ENCODE measurements around the gene INSM1. TPM values are rescaled to one million over a fixed set of nuclear protein-coding genes. Genes with fewer than 3 reads are reported as not detected.

The INSM1 gene
- total RNA-seq, 1 experiment from 2014 or later, result 0.07 TPM

DNA sequence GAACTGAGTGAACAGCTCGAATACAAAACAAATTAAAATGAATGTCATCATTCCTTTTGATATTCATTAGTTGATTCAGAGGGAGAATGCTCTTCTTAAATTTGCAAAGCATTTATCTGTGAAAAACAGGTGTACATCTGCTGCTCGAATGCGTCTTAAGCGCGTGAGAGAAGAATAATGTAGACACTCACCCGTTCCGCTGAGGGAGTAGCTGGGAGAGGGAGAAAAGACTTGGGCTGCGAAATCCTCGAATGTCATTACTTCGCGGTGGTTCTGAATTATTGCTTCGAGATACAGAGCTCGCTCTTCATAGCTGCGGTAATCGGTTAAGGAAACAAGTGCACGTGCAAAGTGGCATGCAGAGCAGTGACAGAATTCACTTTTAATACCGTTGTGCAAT, 43.9 kb downstream of the INSM1 start:
- Histone ChIP-seq H3K9me3 (ENCODE audit: control insufficient read depth in 1 of 2, insufficient read depth in 1 of 2, low read depth in 1 of 2, low read length in 2 of 2) (no peaks in the 10 kb centered on the region), H3K4me3 (replicated peaks in 1 of 2; ENCODE audit: low read depth in 1 of 2, low read length in 2 of 2) (no peak overlapping the region), H3K27ac (ENCODE audit: low read depth, low read length) (no peak overlapping the region), H3K79me2 (ENCODE audit: insufficient read depth, low read length) (no peaks in the 10 kb centered on the region), H3K36me3 (ENCODE audit: control insufficient read depth in 1 of 2, insufficient read depth in 2 of 2, low read length in 2 of 2) (no peaks in the 10 kb centered on the region), H4K20me1 (ENCODE audit: insufficient read depth) (no peaks in the 10 kb centered on the region), H3K4me1 (ENCODE audit: control insufficient read depth in 1 of 2, insufficient read depth in 2 of 2, low read length in 2 of 2) (no peaks in the 10 kb centered on the region), H3K27me3 (ENCODE audit: insufficient read depth, low read length) (no peaks in the 10 kb centered on the region), H3K9ac (ENCODE audit: low read length) (no peak overlapping the region), H2AFZ (ENCODE audit: low read depth, low read length, poor library complexity, severe bottlenecking) (no peak overlapping the region), H3K9me2 (ENCODE audit: insufficient read depth) (no peaks in the 10 kb centered on the region), H3K4me2 (ENCODE audit: low read length) (no peak overlapping the region)
- BruUV-seq (replicated peaks), result no TSS peak
- intact Hi-C loops (cut with micrococcal nuclease), result no loop called here
- ChIA-PET POLR2A (no interaction called here), CTCF (no interaction called here), RAD21 (ENCODE audit: low non-redundant PET in 1 of 2, low total read pairs in 2 of 2, uncharacterized antibody in 2 of 2, unreplicated experiment in 2 of 2) (no interaction called here)
- DNase-seq (ENCODE audit: low read depth, low spot score) (no peak), ATAC-seq (no peak)
- TF ChIP-seq, protein P1, sequence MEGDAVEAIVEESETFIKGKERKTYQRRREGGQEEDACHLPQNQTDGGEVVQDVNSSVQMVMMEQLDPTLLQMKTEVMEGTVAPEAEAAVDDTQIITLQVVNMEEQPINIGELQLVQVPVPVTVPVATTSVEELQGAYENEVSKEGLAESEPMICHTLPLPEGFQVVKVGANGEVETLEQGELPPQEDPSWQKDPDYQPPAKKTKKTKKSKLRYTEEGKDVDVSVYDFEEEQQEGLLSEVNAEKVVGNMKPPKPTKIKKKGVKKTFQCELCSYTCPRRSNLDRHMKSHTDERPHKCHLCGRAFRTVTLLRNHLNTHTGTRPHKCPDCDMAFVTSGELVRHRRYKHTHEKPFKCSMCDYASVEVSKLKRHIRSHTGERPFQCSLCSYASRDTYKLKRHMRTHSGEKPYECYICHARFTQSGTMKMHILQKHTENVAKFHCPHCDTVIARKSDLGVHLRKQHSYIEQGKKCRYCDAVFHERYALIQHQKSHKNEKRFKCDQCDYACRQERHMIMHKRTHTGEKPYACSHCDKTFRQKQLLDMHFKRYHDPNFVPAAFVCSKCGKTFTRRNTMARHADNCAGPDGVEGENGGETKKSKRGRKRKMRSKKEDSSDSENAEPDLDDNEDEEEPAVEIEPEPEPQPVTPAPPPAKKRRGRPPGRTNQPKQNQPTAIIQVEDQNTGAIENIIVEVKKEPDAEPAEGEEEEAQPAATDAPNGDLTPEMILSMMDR (IDR thresholded peaks at IDR 0.05 in 2 of 3, conservative IDR thresholded peaks at IDR 0.05 in 1 of 3; ENCODE audit: borderline replicate concordance in 1 of 3, insufficient read depth in 1 of 3, low read depth in 2 of 3, low read length in 2 of 3), result no peak

DNA sequence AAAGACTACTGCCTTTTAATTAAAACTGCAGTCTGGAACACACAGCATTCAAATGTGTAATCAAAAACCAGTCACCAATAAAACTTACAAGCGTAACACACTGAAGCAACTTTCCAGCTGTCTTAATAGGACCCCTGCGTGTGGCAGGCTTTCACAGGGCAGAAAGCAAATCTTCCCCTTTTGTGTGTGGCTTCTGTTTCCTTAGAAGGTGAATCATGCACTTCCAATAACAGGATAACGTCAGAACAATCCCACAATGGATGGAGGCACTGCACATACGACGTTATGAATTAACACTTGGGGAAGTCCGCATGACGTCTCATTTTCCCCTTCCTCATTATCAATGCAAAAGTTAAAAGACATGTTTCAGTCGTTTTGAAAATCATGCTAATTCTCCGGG, 44.8 kb downstream of the INSM1 start:
- CTCF ChIA-PET, result no interaction called here
- no peak for DNase-seq (ENCODE audit: low read depth, low spot score)
- H3K36me3 ChIP-seq (ENCODE audit: control insufficient read depth in 1 of 2, insufficient read depth in 2 of 2, low read length in 2 of 2), result no peaks in the 10 kb centered on the region

More for the DNA sequence above, 44.8 kb downstream of the INSM1 start:
- H3K79me2 ChIP-seq (ENCODE audit: insufficient read depth, low read length), result no peaks in the 10 kb centered on the region
- BruUV-seq (replicated peaks), result no TSS peak
- no peaks in the 10 kb centered on the region for H3K27me3 ChIP-seq (ENCODE audit: insufficient read depth, low read length)
- no peak overlapping the region for H3K9ac ChIP-seq (ENCODE audit: low read length)
- intact Hi-C loops (cut with micrococcal nuclease), result no loop called here
- no peaks in the 10 kb centered on the region for H3K4me1 ChIP-seq (ENCODE audit: control insufficient read depth in 1 of 2, insufficient read depth in 2 of 2, low read length in 2 of 2)
- no peak overlapping the region for H3K4me3 ChIP-seq (replicated peaks in 1 of 2; ENCODE audit: low read depth in 1 of 2, low read length in 2 of 2)
- no peaks in the 10 kb centered on the region for H4K20me1 ChIP-seq (ENCODE audit: insufficient read depth)
- H3K9me3 ChIP-seq (ENCODE audit: control insufficient read depth in 1 of 2, insufficient read depth in 1 of 2, low read depth in 1 of 2, low read length in 2 of 2), result no peaks in the 10 kb centered on the region
- H3K4me2 ChIP-seq (ENCODE audit: low read length), result no peak overlapping the region
- H3K27ac ChIP-seq (ENCODE audit: low read depth, low read length), result no peak overlapping the region
- no peaks in the 10 kb centered on the region for H3K9me2 ChIP-seq (ENCODE audit: insufficient read depth)
- TF ChIP-seq EZH2 (IDR thresholded peaks at IDR 0.05) (no peak), POLR2AphosphoS5 (IDR thresholded peaks at IDR 0.05; ENCODE audit: low read depth, low read length) (no peak), CEBPB (IDR thresholded peaks at IDR 0.05; ENCODE audit: low read depth) (no peak), SRF (IDR thresholded peaks at IDR 0.05; ENCODE audit: low read depth) (no peak)
- TF ChIP-seq, protein P2, sequence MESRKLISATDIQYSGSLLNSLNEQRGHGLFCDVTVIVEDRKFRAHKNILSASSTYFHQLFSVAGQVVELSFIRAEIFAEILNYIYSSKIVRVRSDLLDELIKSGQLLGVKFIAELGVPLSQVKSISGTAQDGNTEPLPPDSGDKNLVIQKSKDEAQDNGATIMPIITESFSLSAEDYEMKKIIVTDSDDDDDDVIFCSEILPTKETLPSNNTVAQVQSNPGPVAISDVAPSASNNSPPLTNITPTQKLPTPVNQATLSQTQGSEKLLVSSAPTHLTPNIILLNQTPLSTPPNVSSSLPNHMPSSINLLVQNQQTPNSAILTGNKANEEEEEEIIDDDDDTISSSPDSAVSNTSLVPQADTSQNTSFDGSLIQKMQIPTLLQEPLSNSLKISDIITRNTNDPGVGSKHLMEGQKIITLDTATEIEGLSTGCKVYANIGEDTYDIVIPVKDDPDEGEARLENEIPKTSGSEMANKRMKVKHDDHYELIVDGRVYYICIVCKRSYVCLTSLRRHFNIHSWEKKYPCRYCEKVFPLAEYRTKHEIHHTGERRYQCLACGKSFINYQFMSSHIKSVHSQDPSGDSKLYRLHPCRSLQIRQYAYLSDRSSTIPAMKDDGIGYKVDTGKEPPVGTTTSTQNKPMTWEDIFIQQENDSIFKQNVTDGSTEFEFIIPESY (IDR thresholded peaks at IDR 0.05; ENCODE audit: extremely low read depth, insufficient replicate concordance, low read length), result no peak
- ATAC-seq, result no peak
- H2AFZ ChIP-seq (ENCODE audit: low read depth, low read length, poor library complexity, severe bottlenecking), result no peak overlapping the region
- ChIA-PET RAD21 (ENCODE audit: low non-redundant PET in 1 of 2, low total read pairs in 2 of 2, uncharacterized antibody in 2 of 2, unreplicated experiment in 2 of 2) (no interaction called here), POLR2A (no interaction called here)
